Parathyroid adenoma (tissue), 2 donors: ENCODE results near the gene RILP.

Source experiments
- H2AFZ ChIP-seq: fragments of 300-600 bp; sonication (generic); one replicate; pipeline ENCODE4 v1.7.0; 2017; ENCODE audit warnings: antibody characterized with exemption, mild to moderate bottlenecking
- H3K27ac ChIP-seq: fragments of 300-600 bp; sonication (generic); one replicate; pipeline ENCODE4 v1.7.0; 2017
- H3K27me3 ChIP-seq: fragments of 300-600 bp; sonication (generic); one replicate; pipeline ENCODE4 v1.7.0; 2017; ENCODE audit warnings: low read length; ENCODE audit not compliant: control insufficient read depth, insufficient read depth
- H3K36me3 ChIP-seq: fragments of 300-600 bp; sonication (generic); one replicate; pipeline ENCODE4 v1.7.0; 2017; ENCODE audit warnings: low read length; ENCODE audit not compliant: control insufficient read depth, insufficient read depth
- H3K4me1 ChIP-seq: fragments of 300-600 bp; sonication (generic); one replicate; pipeline ENCODE4 v1.7.0; 2017; ENCODE audit warnings: control low read depth
- H3K4me2 ChIP-seq: fragments of 300-600 bp; sonication (generic); one replicate; pipeline ENCODE4 v1.7.0; 2017; ENCODE audit warnings: low read length
- H3K4me3 ChIP-seq: fragments of 300-600 bp; sonication (generic); one replicate; pipeline ENCODE4 v1.7.0; 2017; ENCODE audit warnings: low read depth, low read length
- H3K79me2 ChIP-seq: fragments of 300-600 bp; sonication (generic); one replicate; pipeline ENCODE4 v1.7.0; 2017; ENCODE audit warnings: control low read depth
- H3K9ac ChIP-seq: fragments of 300-600 bp; sonication (generic); one replicate; pipeline ENCODE4 v1.7.0; 2017; ENCODE audit warnings: mild to moderate bottlenecking
- H3K9me3 ChIP-seq: fragments of 300-600 bp; sonication (generic); one replicate; pipeline ENCODE4 v1.7.0; 2017; ENCODE audit warnings: low read length; ENCODE audit not compliant: control insufficient read depth
- CTCF ChIP-seq: fragments of 300-600 bp; sonication (generic); IDR thresholded peaks from one replicate; pipeline ENCODE4 v1.7.0; 2017; ENCODE audit warnings: antibody characterized with exemption, mild to moderate bottlenecking
- donor health status: primary hyperparathyroidism.

Gene RILP

DNA sequence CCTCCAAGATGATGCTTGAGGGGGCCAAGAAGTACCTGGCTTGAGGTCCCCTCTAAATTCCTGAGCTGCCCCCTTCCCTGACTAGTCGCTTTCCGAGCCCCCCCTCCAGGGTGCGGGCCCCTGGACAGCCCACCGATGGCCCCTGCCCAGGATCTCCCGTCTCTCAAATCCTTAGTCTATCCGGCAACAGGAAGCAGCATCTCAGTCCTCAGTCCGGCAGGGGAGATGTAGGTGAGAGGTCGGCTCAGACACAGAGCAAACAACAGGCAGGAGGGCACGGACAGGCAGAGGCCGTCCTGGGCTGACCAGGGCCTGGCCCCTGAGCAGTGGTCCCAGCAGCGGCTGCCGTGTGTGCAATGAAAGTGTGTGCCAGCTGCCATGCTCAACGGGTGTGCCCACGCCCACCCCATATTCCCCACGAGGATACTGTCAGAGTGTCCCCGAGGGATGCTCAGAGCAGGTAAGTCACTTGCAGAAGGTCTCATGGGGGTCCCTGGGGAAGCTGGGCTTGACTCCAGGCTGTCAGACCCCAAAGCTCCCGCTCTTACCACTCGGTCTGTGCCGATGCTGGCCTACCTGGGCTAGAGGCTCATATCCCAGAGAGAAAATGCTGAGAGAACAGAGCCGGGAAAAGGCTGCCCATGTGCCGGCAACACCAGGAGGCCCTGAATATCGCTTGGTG, 28.3 kb downstream of the RILP start:
- Histone ChIP-seq H3K79me2 (peaks cover 18% of the 10 kb centered on the region), H3K9ac (peak overlapping the region; percentile 6), H2AFZ (no peak overlapping the region), H3K36me3 (no peaks in the 10 kb centered on the region), H3K4me3 (no peak overlapping the region), H3K27me3 (no peaks in the 10 kb centered on the region), H3K4me1 (peaks cover 16% of the 10 kb centered on the region), H3K27ac (peak overlapping the region; percentile 60), H3K9me3 (no peaks in the 10 kb centered on the region), H3K4me2 (no peak overlapping the region)
- TF ChIP-seq CTCF = no peak

- peak overlapping the region; percentile 60 for H3K27ac ChIP-seq
- H3K27me3 ChIP-seq = no peaks in the 10 kb centered on the region
- H3K36me3 ChIP-seq = no peaks in the 10 kb centered on the region
- H3K4me3 ChIP-seq = no peak overlapping the region
- no peaks in the 10 kb centered on the region for H3K9me3 ChIP-seq
- H3K9ac ChIP-seq = no peak overlapping the region
- H3K4me1 ChIP-seq = peaks cover 16% of the 10 kb centered on the region
- H3K79me2 ChIP-seq = peaks cover 18% of the 10 kb centered on the region
- no peak for TF ChIP-seq CTCF
- H2AFZ ChIP-seq = peak overlapping the region; percentile 45
- no peak overlapping the region for H3K4me2 ChIP-seq
These were observed 29.2 kb downstream of the RILP start for GRCh38 chr17:1620486-1620885.

- peaks cover 16% of the 10 kb centered on the region for H3K4me1 ChIP-seq
- no peak overlapping the region for H2AFZ ChIP-seq
- no peaks in the 10 kb centered on the region for H3K36me3 ChIP-seq
- H3K79me2 ChIP-seq = peaks cover 10% of the 10 kb centered on the region
- no peaks in the 10 kb centered on the region for H3K9me3 ChIP-seq
- H3K9ac ChIP-seq = no peak overlapping the region
- no peak for TF ChIP-seq CTCF
- H3K4me3 ChIP-seq = no peak overlapping the region
- no peaks in the 10 kb centered on the region for H3K27me3 ChIP-seq
- H3K4me2 ChIP-seq = no peak overlapping the region
- no peak overlapping the region for H3K27ac ChIP-seq
These were observed 32.0 kb downstream of the RILP start for GRCh38 chr17:1617620-1618174.

DNA sequence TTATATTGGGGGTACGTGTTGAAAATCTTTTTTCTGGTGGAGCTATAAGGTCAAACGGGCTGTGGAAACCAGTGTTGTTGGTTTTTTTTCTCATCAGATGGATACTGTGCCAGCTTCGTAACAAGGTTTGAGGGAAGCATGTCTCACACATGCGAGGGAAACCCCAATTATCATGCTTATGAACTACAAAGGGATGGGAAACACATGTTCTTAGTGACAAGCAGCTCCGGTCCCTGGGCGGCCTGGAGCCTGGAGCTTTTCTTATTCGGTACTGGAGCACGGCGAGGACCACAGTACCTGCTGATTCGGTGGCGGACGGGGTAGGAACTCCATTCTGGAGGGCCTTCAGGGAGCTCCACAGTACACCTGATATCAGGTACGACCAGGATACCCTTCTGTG, 33.6 kb downstream of the RILP start:
- Histone ChIP-seq H3K4me2 (no peak overlapping the region), H3K27ac (no peak overlapping the region), H3K4me3 (no peak overlapping the region), H3K36me3 (no peaks in the 10 kb centered on the region), H3K27me3 (no peaks in the 10 kb centered on the region), H3K9ac (no peak overlapping the region), H2AFZ (no peak overlapping the region), H3K9me3 (no peaks in the 10 kb centered on the region), H3K4me1 (peaks cover 13% of the 10 kb centered on the region), H3K79me2 (peaks cover 8% of the 10 kb centered on the region)
- TF ChIP-seq CTCF = no peak

DNA sequence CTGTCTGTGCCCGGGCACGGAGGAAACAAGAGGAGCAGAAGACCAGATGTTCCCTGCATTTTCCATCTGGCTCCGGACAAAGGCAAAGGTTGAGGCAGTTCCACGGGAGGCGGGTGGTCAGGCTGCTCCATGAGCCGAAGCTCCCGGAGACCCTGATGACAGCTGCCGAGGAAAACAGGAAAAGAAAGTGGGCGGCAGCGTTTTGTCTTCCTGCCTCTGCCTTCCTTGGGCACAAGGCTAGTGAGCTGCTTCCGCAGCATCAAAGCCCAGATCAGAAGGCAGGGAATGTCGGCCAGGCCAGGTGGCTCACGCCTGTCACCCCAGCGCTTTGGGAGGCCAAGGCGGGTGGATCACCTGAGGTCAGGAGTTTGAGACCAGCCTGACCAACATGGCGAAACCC, 37.3 kb downstream of the RILP start:
- Histone ChIP-seq H2AFZ (no peak overlapping the region), H3K36me3 (no peaks in the 10 kb centered on the region), H3K9me3 (no peaks in the 10 kb centered on the region), H3K27ac (no peak overlapping the region), H3K27me3 (no peaks in the 10 kb centered on the region), H3K9ac (no peak overlapping the region), H3K4me1 (no peaks in the 10 kb centered on the region), H3K4me2 (no peak overlapping the region), H3K4me3 (no peak overlapping the region), H3K79me2 (peaks cover 2% of the 10 kb centered on the region)
- TF ChIP-seq CTCF = no peak
